ENCODE measurements around the gene ALG1. TPM values are rescaled to one million over a fixed set of nuclear protein-coding genes. Genes with fewer than 3 reads are reported as not detected.
"Not testable (repeated sequence)": the region's sequence is repeated elsewhere in the genome, so short reads cannot be mapped to it uniquely, and the experiment has no call there.

Gene ALG1
- total RNA-seq, 1 experiment from 2014 or later: 36.2 TPM

GRCh38 chr16:5116780-5117295 lies 45.2 kb downstream of the ALG1 start:
- not testable (repeated sequence) for H3T11ph ChIP-seq (ENCODE audit: low read length); H3K56ac ChIP-seq (ENCODE audit: insufficient read length, low read depth, low read length); H3K79me1 ChIP-seq (ENCODE audit: insufficient read depth, low read depth, low read length, poor library complexity, severe bottlenecking); H3K4me3 Mint-ChIP-seq; H3K18ac ChIP-seq (ENCODE audit: insufficient read length, low read depth, low read length); H3K9ac ChIP-seq (ENCODE audit: extremely low read depth, insufficient read length, low read length); H2BK20ac ChIP-seq (ENCODE audit: low read depth, low read length, poor library complexity, severe bottlenecking); H3K4me1 ChIP-seq (ENCODE audit: insufficient read depth, low read length); H4K20me1 ChIP-seq (ENCODE audit: control insufficient read depth, insufficient read depth, insufficient read length); H4K8ac ChIP-seq (replicated peaks; ENCODE audit: insufficient read length, low read depth, low read length); H3K23me2 ChIP-seq (ENCODE audit: insufficient read length, low read depth, low read length, poor library complexity, severe bottlenecking); H3K27me3 ChIP-seq (ENCODE audit: insufficient read depth, low read length); H3K4ac ChIP-seq (ENCODE audit: low read depth, low read length); H3K9me3 ChIP-seq (ENCODE audit: control insufficient read depth, low read depth, low read length); H3K27ac ChIP-seq (ENCODE audit: insufficient read length, low read depth, low read length); H2BK5ac ChIP-seq (ENCODE audit: insufficient read length, low read length); H3K27ac Mint-ChIP-seq; H2AK5ac ChIP-seq (ENCODE audit: insufficient read length, low read length); H2BK12ac ChIP-seq (ENCODE audit: insufficient read length, low read depth, low read length); H2BK15ac ChIP-seq (ENCODE audit: low read depth, low read length); H2AFZ ChIP-seq (ENCODE audit: low read length); H3K9me3 Mint-ChIP-seq; DNase-seq; H3K79me2 ChIP-seq (ENCODE audit: insufficient read depth, low read length); H3K27me3 Mint-ChIP-seq (ENCODE audit: low read depth); H2BK120ac ChIP-seq (ENCODE audit: low read depth, low read length, poor library complexity, severe bottlenecking); H3K14ac ChIP-seq (ENCODE audit: insufficient read depth, low read length); H3K23ac ChIP-seq (ENCODE audit: insufficient read length, low read depth, low read length); H3K4me2 ChIP-seq (ENCODE audit: insufficient read depth, insufficient read length, low read length); H4K5ac ChIP-seq (ENCODE audit: insufficient read length, low read depth, low read length); H4K91ac ChIP-seq (ENCODE audit: insufficient read length, low read depth, low read length)
- Mint-ChIP-seq H3K4me1 (peaks cover 16 to 18% of the 10 kb centered on the region in 2 experiments), H3K36me3 (ENCODE audit: insufficient read depth in 1 of 3, low read depth in 3 of 3) (peaks cover 2 to 12% (median 7%) of the 10 kb centered on the region in 3 experiments; a peak in 3 of 7 replicates)
- WGBS (ENCODE audit: extremely low coverage, insufficient read length, low lambda C conversion rate): no CpG with 5 or more reads among the region's 10 CpGs

GRCh38 chr16:5117300-5118087 lies 45.9 kb downstream of the ALG1 start:
- H3K79me2 ChIP-seq (ENCODE audit: insufficient read depth, low read length); H3K23ac ChIP-seq (ENCODE audit: insufficient read length, low read depth, low read length); H3K56ac ChIP-seq (ENCODE audit: insufficient read length, low read depth, low read length); H2BK12ac ChIP-seq (ENCODE audit: insufficient read length, low read depth, low read length); H3K14ac ChIP-seq (ENCODE audit: insufficient read depth, low read length); H3K23me2 ChIP-seq (ENCODE audit: insufficient read length, low read depth, low read length, poor library complexity, severe bottlenecking); H3K18ac ChIP-seq (ENCODE audit: insufficient read length, low read depth, low read length); H3K79me1 ChIP-seq (ENCODE audit: insufficient read depth, low read depth, low read length, poor library complexity, severe bottlenecking); H3K4ac ChIP-seq (ENCODE audit: low read depth, low read length); H4K91ac ChIP-seq (ENCODE audit: insufficient read length, low read depth, low read length); H2AK5ac ChIP-seq (ENCODE audit: insufficient read length, low read length); H3K27me3 ChIP-seq (ENCODE audit: insufficient read depth, low read length); H3K27ac ChIP-seq (ENCODE audit: insufficient read length, low read depth, low read length); H2BK20ac ChIP-seq (ENCODE audit: low read depth, low read length, poor library complexity, severe bottlenecking); H3K4me2 ChIP-seq (ENCODE audit: insufficient read depth, insufficient read length, low read length); H3K9ac ChIP-seq (ENCODE audit: extremely low read depth, insufficient read length, low read length); H3K4me3 Mint-ChIP-seq; DNase-seq; H2BK15ac ChIP-seq (ENCODE audit: low read depth, low read length); H3K27me3 Mint-ChIP-seq (ENCODE audit: low read depth); H4K5ac ChIP-seq (ENCODE audit: insufficient read length, low read depth, low read length); H2AFZ ChIP-seq (ENCODE audit: low read length); H3K9me3 ChIP-seq (ENCODE audit: control insufficient read depth, low read depth, low read length); H3K27ac Mint-ChIP-seq; H4K8ac ChIP-seq (replicated peaks; ENCODE audit: insufficient read length, low read depth, low read length); H2BK5ac ChIP-seq (ENCODE audit: insufficient read length, low read length); H4K20me1 ChIP-seq (ENCODE audit: control insufficient read depth, insufficient read depth, insufficient read length); H3T11ph ChIP-seq (ENCODE audit: low read length); H2BK120ac ChIP-seq (ENCODE audit: low read depth, low read length, poor library complexity, severe bottlenecking); H3K9me3 Mint-ChIP-seq; H3K4me1 ChIP-seq (ENCODE audit: insufficient read depth, low read length): not testable (repeated sequence)
- no CpG with 5 or more reads among the region's 20 CpGs for WGBS (ENCODE audit: extremely low coverage, insufficient read length, low lambda C conversion rate)
- peaks cover 16 to 18% of the 10 kb centered on the region in 2 experiments for H3K4me1 Mint-ChIP-seq
- peaks cover 2 to 12% (median 7%) of the 10 kb centered on the region in 3 experiments; a peak in 3 of 7 replicates for H3K36me3 Mint-ChIP-seq (ENCODE audit: insufficient read depth in 1 of 3, low read depth in 3 of 3)
